ENCODE data around the gene EPHB6.

The EPHB6 gene

GRCh38 chr7:142833174-142834048, 21.5 kb upstream of the EPHB6 start:
- peak; percentile 59 for DNase-seq

- DNase-seq, result peak; percentile 32
Measured at GRCh38 chr7:142835487-142835886, 19.4 kb upstream of the EPHB6 start.

GRCh38 chr7:142836426-142836825, 18.4 kb upstream of the EPHB6 start:
- peak; percentile 87 for DNase-seq

- DNase-seq, result no peak
Measured at GRCh38 chr7:142838461-142839213, 16.2 kb upstream of the EPHB6 start.

- DNase-seq, result no peak
Measured at GRCh38 chr7:142842251-142842766, 12.6 kb upstream of the EPHB6 start.

GRCh38 chr7:142847353-142847752, 7.5 kb upstream of the EPHB6 start:
- no peak for DNase-seq

- no peak for DNase-seq
Measured at GRCh38 chr7:142851269-142851668, 3.6 kb upstream of the EPHB6 start.

GRCh38 chr7:142851919-142852318, 3.0 kb upstream of the EPHB6 start:
- no peak for DNase-seq

- peak; percentile 93 for DNase-seq
Measured at GRCh38 chr7:142853739-142854371, 1.0 kb upstream of the EPHB6 start.

GRCh38 chr7:142855114-142855743, 353 bp downstream of the EPHB6 start:
- peak; percentile 64 for DNase-seq

GRCh38 chr7:142855756-142856564, 1.1 kb downstream of the EPHB6 start:
- no peak for DNase-seq

- peak; percentile 32 for DNase-seq
Measured at GRCh38 chr7:142856565-142857245, 1.8 kb downstream of the EPHB6 start.

- DNase-seq, result no peak
Measured at GRCh38 chr7:142857625-142858024, 2.7 kb downstream of the EPHB6 start.

- no peak for DNase-seq
Measured at GRCh38 chr7:142859411-142859810, 4.5 kb downstream of the EPHB6 start.

- DNase-seq, result no peak
Measured at GRCh38 chr7:142859829-142860228, 5.0 kb downstream of the EPHB6 start.

- no peak for DNase-seq
Measured at GRCh38 chr7:142860968-142861367, 6.1 kb downstream of the EPHB6 start.

- DNase-seq, result no peak
Measured at GRCh38 chr7:142862351-142862750, 7.5 kb downstream of the EPHB6 start.

GRCh38 chr7:142862786-142863400, 8.0 kb downstream of the EPHB6 start:
- DNase-seq, result no peak

GRCh38 chr7:142863891-142864685, 9.2 kb downstream of the EPHB6 start:
- no peak for DNase-seq

All from eye (tissue), 1 donor.